HG02870 (cell line): Measurements from ENCODE around the gene SERPINA9.
"Not testable (repeated sequence)": the region's sequence is repeated elsewhere in the genome, so short reads cannot be mapped to it uniquely, and the experiment has no call there.

Experiments
- ATAC-seq: cut with Tn5 transposase; IDR thresholded peaks from one replicate; pipeline ENCODE4 v1.9.1; 2021; ENCODE audit warnings: mild to moderate bottlenecking, moderate library complexity; ENCODE audit not compliant: unreplicated experiment

Gene SERPINA9, protein sequence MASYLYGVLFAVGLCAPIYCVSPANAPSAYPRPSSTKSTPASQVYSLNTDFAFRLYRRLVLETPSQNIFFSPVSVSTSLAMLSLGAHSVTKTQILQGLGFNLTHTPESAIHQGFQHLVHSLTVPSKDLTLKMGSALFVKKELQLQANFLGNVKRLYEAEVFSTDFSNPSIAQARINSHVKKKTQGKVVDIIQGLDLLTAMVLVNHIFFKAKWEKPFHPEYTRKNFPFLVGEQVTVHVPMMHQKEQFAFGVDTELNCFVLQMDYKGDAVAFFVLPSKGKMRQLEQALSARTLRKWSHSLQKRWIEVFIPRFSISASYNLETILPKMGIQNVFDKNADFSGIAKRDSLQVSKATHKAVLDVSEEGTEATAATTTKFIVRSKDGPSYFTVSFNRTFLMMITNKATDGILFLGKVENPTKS

DNA sequence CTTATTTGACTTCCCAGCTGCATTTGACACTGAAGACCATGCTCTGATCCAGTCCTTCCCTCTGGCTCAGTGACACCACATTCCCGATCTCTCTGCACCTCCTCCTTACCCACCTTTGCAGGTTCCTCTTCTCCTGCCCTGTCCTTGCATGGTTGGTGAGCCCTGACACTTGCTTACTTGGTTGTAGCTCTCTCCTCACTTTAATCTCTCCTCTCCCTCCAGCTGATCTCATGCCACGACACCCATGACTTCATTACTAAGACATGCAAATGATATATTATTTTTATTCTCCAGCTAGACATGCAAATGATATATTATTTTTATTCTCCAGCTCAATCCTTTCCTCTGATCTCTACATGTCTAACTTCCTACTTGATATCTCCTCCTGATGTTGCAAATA lies at the start of gene SERPINA9:
SERPINA9 (minus strand) TSS at position 175 of the 400 bp plus-strand sequence. CDS start 6,357 bp downstream, outside the sequence.
- ATAC-seq: no peak

DNA sequence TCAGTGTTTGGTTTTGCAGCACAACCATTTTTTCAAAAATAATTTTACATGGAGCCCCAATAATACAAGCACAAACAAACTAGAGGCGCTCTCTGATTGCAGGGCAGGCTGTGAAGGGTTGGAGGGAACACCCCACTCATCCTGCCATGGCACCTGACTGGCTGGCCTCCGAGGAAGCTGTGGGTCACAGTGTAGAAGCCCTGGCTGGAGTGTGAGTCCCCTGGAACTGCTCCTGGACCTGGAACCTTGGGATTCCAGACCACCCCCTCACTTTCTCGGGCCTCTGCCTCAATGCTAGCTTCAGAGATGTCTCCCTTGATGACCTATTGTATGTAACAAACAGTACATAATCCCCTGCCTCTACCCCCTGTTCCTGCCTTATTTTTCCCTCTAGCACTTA lies 48.1 kb upstream of the SERPINA9 start:
- no peak for ATAC-seq

DNA sequence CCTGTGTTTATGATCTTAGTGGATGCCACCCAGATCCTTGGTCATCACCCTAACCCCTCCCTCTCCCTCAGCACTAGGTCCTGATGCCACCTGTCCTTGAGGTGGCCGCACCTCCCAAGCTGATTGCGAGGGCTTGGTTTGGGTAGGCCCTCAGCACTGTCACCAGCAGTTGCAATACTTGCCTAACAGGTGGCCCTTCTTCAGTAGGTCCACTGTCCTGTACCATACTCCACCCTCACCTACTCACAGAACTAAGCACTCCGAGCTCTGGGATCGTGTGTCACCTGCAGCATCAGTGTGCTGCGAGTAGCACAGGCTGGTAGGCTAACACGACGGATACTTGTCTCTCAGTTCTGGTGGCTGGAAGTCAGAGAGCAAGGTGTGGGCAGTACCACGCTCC lies 47.3 kb upstream of the SERPINA9 start:
- ATAC-seq: no peak

DNA sequence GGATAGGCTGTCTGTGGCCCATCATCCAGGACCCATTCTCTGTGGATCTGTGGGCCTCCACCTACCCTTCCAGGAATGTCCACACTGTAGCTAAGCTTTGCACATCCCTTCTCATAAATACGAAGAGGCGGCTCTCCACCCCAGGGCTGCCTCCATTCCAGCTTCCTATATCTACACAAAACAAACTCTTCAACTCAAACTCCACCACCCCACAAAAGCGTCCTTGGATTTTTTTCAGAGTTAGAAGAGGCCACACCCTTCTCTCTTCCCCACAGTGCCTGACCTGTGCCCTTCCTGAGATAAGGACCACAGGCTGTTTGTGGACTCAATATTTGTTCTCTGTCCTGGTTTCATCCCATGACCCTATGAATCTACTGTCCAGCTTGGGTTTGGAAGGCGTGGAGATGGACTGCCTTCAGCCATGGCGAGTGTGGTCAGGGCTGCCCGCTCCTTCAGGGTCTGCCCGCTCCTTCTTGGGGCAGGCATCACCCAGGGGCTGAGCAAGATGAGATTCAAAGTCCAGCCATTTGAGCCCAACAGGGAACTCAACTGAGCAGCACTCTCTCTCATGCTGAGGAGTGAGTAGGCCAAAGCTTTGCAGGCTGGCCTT lies 46.2 kb upstream of the SERPINA9 start:
- no peak for ATAC-seq

DNA sequence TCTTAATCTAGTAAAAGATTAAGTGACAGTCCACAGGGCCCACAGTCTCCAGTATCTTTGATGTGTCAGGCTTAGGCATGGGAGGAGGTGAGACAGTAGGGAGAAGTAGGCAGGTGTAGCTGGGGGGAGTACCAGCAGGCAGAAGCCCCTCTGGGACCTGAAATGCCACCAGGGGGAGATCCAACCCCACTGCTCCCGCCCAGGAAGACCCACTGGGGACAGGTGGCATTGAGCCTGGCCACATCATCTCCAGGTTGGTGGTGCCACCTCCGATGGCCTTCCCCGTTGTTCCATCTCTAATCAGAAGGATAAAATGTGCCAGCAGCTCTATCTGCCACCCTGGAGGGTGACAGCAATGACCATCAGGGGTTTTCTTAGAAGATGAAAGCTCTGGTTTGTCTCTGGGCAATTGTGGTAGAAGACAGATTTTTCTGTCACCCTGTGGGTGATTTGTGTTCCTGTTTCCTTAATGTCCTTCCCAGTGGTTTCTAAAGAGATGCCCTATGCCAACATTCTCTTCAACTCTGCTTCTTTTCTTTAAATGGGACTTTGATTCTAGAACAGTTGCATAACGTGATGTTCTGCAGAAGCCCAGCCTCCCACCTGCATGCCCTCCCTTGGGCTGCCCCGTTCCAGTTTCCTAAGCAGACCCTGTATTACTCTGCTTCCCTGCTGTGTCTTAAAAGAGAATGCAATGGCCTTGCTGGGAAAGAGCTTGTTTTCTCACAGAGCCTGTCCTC lies 45.5 kb upstream of the SERPINA9 start:
- ATAC-seq: no peak

DNA sequence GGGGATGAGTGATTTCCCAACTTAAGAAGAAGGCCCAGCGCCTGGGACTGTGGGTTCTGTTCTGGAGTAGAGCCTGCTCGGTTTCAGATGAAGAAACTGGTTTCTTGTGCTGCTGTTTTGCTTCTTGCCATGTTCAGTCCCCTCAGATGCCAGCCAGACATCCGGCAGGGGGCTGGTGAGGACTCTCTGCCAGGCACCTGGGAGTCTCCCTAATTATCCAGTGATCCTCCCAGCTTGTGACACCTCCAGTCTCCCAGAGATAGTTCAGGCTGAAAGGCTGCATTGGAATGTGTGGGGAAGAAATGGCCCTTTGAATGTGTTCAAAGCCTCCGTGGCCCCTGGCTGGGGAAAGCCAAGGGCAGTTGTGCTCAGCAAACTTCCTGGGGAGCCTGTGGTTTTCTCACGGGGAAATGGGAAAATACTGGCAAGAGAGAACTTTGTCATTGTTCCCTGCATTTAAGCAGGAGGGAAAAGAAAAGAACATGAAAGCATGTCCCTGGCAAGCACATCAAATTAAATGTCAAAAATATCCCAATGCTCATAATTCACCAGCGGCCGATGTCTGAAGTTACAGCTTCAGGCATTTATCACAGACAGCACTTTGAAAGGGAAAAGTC lies 41.8 kb upstream of the SERPINA9 start:
- ATAC-seq: no peak

DNA sequence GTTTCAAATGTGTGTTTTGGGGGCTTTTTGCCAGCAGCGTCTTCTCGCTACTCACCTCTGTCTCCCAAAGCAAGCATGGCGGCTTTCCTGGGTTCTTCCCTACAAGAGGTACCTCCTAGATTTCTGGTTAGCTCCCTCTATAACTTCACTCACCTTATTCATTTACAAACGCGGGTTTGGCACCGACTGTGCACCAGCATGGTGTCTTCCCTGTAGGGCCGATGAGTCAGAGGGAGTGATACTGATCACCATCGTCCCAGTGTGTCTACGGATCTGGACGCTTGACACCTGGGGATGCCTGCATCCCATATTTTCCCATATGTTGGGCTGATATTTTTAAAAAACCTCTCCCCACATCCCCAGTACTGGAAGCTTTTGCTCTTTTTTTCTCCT lies 41.2 kb upstream of the SERPINA9 start:
- ATAC-seq: no peak

DNA sequence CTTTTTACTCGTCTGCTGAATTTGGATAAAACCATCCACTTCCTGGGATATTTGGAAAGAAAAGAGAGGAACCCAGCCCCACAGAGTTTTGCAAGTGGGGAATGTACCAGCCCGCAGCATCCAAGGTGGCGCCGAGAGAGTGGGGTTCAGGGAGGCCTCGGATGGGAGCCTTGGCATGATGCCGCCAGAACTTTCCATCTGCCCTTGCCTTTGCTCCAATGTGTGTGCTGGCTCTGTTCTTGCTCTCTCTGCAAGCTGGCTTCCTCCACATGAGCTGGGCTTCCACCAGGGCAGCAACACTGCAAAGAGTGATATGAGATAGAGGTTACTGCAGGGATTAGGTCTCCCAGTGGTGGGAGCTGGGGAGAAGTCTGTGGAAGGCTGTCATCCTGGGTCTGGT lies 39.9 kb upstream of the SERPINA9 start:
- no peak for ATAC-seq

DNA sequence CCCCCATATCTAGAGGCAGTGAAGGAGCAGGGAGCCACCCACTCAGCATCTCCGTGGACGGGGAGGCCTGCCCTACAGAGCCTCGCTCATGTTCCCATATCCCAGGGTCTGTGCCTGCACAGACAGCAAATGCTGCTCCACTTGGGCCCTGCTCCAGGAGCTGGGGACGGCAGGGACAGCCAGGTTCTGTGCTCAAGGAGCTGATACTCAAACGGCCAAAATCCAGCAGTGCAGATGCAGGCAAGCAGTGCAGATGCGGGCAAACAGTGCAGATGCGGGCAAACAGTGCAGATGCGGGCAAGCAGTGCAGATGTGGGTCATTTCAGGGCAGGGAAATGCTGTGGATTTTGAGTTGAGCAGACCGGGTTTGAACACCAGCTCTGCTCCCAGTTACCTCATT lies 39.4 kb upstream of the SERPINA9 start:
- no peak for ATAC-seq

DNA sequence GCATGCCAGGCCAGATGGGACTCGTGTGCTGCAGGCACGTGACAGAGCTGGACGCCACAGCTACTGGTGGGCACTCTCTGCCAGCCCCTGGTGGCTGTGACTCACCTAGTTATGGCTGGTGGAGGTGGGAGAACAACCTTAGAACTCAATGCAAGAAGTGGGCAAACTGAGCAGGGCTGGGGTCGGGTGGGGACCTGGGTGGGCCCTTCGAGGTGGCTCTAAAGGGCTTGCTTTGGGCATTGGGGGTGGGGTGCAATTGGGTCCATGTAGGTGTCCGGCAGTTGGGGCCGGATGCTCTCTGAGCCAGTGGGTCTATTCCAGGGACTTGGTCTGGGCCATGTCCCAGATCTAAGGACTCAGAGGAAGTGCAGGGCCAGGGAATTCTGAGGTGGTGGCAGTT lies 38.4 kb upstream of the SERPINA9 start:
- ATAC-seq: no peak

DNA sequence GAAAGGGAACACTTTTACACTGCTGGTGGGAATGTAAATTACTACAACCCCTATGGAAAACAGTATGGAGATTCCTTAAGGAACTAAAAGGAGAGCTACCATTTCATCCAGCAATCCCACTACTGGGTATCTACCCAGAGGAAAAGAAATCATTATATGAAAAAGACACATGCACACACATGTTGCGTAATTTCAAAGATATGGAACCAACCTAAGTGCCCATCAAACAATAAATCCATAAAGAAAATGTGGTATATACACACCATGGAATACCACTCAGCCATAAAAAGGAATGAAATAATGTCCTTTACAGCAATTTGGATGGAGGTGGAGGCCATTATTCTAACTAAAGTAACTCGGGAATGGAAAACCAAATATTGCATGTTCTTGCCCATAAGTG lies 34.5 kb upstream of the SERPINA9 start:
- not testable (repeated sequence) for ATAC-seq

DNA sequence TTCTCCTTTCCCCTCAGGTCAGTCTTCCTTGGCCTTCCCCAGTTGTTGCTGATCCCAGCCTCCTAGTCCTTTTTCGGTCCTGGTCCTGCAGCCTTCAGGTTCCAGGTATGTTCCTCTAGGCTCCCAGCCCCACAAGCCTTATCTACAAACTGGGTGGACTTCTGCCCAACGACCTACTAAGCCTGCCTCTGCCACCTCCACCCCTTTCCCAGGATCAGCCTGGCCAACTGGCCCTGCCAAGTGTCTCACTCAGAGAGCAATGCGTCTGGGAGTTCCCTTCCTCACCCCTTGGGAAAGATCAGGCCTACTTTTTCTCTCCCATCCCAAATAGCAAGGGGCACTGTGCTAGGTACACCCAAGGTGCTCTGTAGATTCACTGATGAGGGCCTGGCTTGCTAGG lies 33.4 kb upstream of the SERPINA9 start, which contains the start of gene SERPINA12:
SERPINA12 (minus strand) TSS at position 114 of the 400 bp plus-strand sequence. CDS start 11,072 bp downstream, outside the sequence.
- no peak for ATAC-seq

DNA sequence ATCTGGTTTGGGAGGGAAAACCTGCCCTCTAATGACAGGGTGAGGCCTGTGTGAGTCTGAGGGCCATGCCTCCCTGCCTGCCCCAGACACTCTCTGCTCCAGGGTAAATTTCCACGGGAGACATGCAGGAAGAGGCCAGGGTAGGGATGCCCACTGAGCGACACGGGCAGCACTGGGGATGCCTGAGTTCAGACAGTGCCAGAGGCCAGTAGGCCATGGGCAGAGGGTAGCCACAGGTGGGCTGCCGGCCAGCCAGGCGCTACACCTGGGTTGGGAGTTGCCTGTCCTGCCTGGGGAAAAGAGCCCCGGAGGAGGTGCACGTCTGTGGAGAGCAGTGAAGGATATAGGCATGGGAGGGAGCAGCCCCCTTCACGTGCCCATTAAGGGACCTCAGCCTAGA lies 29.6 kb upstream of the SERPINA9 start:
- no peak for ATAC-seq

DNA sequence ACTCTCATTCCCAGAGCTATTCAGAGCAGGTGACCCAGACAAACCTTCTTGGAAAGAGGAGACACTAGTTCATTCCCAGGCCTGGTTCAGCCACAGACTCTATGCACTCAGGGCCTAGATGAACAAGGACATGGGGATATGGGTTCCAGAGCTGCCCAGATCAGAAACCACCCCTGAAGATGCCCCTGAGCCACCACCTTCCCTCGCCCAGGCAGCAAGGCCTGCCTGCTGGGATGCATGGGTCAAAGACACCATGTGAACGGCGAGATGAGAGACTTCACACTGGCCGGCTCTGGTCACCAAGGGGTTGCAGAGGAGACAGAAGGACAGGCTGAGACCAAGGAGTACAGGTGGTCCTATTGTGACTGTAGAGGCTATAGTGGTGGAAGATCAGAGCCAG lies 29.2 kb upstream of the SERPINA9 start:
- ATAC-seq: no peak

DNA sequence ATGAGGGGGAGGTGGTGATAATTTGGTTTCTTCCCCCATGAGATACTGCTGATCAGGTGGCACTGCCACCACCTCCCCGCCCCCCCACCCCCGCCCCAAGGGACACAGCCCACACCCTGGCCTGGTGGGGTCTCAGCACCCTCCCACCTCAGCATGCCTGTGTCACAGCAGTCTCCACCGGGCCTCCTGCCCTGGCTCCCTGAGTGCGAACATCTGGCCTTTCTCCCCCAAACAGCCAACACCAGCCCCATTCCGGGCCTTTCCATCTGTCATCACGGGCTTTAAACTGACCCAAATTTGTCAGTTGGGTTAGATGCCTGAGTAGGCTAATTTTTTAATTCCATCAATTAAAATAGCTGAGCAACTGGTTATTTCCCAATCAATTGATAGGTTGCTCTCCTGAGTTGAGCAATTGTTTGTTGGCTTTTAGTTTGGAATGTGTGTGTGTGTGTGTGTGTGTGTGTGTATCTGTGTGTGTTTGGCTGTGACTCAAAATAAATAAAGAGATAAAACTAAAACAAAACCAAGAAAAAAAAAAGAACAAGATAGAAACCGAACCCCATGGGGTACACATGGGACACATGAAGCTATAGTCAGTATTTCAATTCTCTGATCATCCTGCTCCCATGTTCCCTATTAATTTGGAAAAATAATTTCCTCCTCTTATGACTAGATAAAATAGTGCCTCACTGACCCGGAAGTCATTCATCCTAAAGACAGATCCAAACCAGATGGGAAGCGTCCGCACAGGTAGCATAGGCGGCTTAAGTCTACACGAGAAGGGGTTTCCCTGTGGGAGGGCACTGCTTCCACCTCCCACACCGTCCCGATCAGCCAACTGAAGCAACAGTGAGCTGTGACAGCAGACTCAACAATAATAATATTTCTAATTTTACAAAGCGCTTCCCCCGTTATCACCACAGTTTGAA lies 25.9 kb upstream of the SERPINA9 start:
- ATAC-seq: no peak

DNA sequence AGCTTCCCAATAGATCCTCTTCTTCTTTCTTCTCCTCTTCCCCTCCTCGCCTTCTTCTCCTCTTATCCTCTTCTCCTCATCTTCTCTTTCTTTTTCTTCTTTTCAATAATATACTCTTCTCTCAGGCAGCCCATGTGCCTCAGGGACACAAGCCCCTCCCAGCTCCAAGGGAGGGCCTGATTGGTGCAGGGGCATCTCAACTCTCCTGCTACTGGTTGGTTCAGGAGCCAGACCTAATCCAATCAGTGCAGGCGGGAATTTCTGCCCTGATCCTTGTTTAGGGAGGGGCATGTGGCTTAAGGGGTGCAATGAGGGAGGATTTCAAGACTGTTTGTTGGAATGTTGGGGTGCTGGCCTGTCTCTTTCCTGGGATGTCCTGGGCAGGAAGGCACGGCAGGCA lies 24.3 kb upstream of the SERPINA9 start:
- no peak for ATAC-seq

DNA sequence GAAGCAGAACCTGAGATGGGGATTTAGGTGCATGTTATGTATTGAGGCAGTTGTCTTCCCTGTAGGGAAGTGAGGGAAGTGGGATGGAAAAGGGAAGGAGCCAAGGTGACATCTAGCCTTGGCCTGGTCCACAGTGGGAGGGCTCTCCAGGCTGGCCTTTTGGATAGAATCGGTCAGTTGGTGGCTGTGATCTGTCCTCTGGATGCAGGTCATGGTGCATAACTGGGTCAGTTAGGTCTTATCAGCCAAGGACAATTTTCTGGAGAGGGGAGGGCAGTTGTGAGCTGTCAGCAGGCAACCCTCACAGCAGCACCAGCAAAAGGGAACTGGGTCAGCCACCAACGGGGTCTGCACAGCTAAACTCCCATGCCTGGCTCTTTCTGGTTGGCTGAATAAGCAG lies 23.7 kb upstream of the SERPINA9 start:
- no peak for ATAC-seq

DNA sequence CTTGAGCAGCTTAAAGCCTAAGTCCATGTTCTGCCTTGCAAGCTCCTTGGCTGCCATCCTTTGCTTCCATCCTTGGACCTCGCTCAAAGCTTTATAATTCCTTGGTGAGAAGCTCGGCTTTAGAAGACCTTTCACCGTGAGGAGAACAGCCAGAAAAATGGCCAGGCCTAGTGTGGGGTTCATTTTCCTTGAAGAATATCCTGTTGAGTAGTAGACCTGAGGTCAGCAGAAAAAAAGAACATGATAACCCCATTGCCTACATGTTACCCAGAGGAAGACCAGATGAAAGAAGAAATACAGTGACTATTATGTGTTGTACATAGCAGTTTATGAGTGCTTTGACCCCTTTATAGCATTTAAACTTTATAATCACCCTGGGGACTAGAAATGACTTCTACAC lies 22.2 kb upstream of the SERPINA9 start:
- no peak for ATAC-seq

DNA sequence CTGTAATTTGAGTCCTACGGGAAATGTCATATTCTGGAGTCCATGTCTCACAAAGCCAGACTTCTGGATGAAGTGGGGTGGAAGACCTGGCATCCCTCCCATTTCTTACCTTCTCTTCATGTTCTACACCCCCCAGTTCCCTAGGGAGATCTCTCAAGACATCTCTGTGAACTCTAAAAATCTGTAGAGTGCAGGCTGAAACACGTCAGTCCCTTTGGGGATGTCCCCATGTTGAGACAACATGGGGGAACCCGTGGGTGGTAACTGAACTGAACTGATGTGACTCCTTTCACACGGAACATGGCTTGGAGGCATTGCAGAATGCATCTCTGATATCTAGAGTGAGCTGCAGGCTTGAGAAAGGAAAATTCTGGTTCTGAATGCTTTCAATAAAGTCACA lies 18.1 kb upstream of the SERPINA9 start:
- ATAC-seq: peak; percentile 90

DNA sequence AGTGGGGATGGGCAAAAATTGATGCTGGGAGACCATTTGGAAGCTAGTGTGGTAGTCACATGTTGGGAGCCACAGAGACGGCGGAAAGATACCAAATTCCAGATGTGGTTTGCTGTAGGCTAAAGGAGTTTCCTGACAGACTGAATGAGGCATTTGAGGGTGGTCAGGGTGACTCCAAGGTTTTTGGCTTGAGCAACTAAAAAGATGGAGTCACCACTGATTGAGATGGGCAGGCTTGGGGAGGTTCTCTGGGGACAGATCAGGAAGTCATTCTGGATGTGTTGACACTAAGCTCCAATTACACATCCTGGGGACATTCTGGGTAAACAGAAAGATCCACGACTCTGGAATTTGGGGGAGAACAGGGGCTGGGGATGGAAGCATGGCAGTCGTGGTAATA lies 15.5 kb upstream of the SERPINA9 start:
- no peak for ATAC-seq
